Psoas muscle (tissue), 8 donors: ENCODE data around the gene CACNA1A. TPM values are rescaled to one million over a fixed set of nuclear protein-coding genes. Genes with fewer than 3 reads are reported as not detected.

ENCODE experiments used
- ATAC-seq, 4 donors: fragments of 200-7000 bp; cut with Tn5 transposase; one replicate each; pipeline ENCODE4 v1.9.1; 2020; ENCODE audit warnings: moderate library complexity in 3 of 4, mild to moderate bottlenecking in 2 of 4
- DNase-seq, 2 donors: peaks; one replicate each; pipeline ENCODE4 v3.0.0-alpha.2; 2020
- H3K27ac ChIP-seq: fragments of 200-600 bp; one replicate; pipeline ENCODE4 v1.8.0; 2022
- H3K27me3 ChIP-seq, 3 donors: fragments of 200-600 bp in 1 of 3; one replicate each; pipeline versions ENCODE4 v1.6.1 to v1.8.0; 2013 to 2022; ENCODE audit warnings: low read length in 2 of 3, mild to moderate bottlenecking in 2 of 3, moderate library complexity in 1 of 3; ENCODE audit not compliant: insufficient read depth in 3 of 3
- H3K36me3 ChIP-seq, 2 donors: fragments of 200-600 bp in 1 of 2; one replicate each; pipeline versions ENCODE4 v1.6.1 to v1.8.0; 2013 to 2022; ENCODE audit warnings: low read depth in 1 of 2, mild to moderate bottlenecking in 1 of 2, moderate library complexity in 1 of 2; ENCODE audit not compliant: insufficient read depth in 1 of 2
- H3K4me1 ChIP-seq: fragments of 200-600 bp; one replicate; pipeline ENCODE4 v1.8.0; 2022
- H3K4me3 ChIP-seq: fragments of 200-600 bp; one replicate; pipeline ENCODE4 v1.8.0; 2022; ENCODE audit warnings: mild to moderate bottlenecking
- H3K9me3 ChIP-seq: fragments of 200-600 bp; one replicate; pipeline ENCODE4 v1.8.0; 2022
- WGBS, 3 donors: extraction: QIAGEN DNeasy Blood & Tissue Kit; methylation state at CpG; one replicate each; pipeline versions ENCODE4 v1.1.6 to v1.1.7; 2013; 5-methylcytosine and 5-hydroxymethylcytosine counted together
- intact Hi-C, 2 donors: fragments of 100-400 bp; cut with DNase I; formaldehyde crosslinking; loops; one replicate each; pipeline versions ENCODE4 v1.11.0 to v1.14.2; 2022
- polyA plus RNA-seq, 3 donors: library from polyadenylated mRNA; stranded (reverse); fragments of 200-250 nt; gene quantifications; one replicate each; pipeline ENCODE4 v1.2.3, GENCODE V29; 2013
- total RNA-seq, 4 donors: library from RNA; stranded (reverse); fragmentation: NEBNext Ultra II Directional in 2 of 4; extraction: Animal tissue kit (Norgen Biotek cat#: 25700) in 2 of 4; gene quantifications; one replicate each; pipeline versions ENCODE4 v1.2.1 to v1.2.4, GENCODE V29; 2021 to 2023
- TF ChIP-seq, protein P1 (sequence below): fragments of 200-600 bp; IDR thresholded peaks from one replicate; pipeline ENCODE4 v1.8.0; 2022; ENCODE audit warnings: antibody characterized with exemption
- donor health status: healthy with polysubstance abuse.
- donor health status: DM: no; HTN: no; CAD: no; lungs with moderate emphysema.
- donor health status: Bipolar disorder and iron deficiency.
- donor health status: healthy.
- donor health status: DM: yes; HTN: yes; CAD: no.
- donor health status: DM: no; HTN: no; CAD: no.
- donor health status: DM: no; HTN: no; CAD: no.
- donor health status: DM: yes; HTN: yes; CAD: no.

CACNA1A gene
- total and polyA plus RNA-seq, 7 donors: 0.14 to 0.60 (median 0.36) TPM

DNA sequence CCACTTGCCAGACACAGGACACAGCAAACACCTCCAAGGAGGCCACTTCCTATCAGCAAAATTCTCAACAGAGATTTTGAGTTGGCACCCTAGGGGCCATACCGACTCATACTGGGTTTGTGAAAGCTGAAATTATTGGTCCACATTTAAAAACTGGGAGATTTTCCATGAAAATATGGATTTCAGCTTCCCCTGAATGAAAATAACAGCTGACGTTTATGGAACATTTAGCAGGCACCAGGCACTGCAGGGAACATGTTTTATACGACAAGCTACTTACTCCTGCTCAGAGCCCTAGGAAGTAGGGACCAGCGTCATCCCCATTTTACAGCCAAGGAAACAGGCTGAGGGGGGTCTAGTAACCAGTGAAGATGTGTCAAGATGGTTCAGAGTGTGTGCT, 186.8 kb downstream of the CACNA1A start:
- WGBS, 3 donors: 35 to 52% (median 50%) methylated on average over 4 of the region's 4 CpGs
- no peak for DNase-seq
- H3K27ac ChIP-seq: no peak overlapping the region
- no peak overlapping the region for H3K4me3 ChIP-seq
- TF ChIP-seq, protein P1, sequence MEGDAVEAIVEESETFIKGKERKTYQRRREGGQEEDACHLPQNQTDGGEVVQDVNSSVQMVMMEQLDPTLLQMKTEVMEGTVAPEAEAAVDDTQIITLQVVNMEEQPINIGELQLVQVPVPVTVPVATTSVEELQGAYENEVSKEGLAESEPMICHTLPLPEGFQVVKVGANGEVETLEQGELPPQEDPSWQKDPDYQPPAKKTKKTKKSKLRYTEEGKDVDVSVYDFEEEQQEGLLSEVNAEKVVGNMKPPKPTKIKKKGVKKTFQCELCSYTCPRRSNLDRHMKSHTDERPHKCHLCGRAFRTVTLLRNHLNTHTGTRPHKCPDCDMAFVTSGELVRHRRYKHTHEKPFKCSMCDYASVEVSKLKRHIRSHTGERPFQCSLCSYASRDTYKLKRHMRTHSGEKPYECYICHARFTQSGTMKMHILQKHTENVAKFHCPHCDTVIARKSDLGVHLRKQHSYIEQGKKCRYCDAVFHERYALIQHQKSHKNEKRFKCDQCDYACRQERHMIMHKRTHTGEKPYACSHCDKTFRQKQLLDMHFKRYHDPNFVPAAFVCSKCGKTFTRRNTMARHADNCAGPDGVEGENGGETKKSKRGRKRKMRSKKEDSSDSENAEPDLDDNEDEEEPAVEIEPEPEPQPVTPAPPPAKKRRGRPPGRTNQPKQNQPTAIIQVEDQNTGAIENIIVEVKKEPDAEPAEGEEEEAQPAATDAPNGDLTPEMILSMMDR: no peak
- H3K36me3 ChIP-seq: no peaks in the 10 kb centered on the region
- H3K9me3 ChIP-seq: peaks cover 15% of the 10 kb centered on the region
- intact Hi-C loops: no loop called here
- H3K4me1 ChIP-seq: no peaks in the 10 kb centered on the region
- no peaks in the 10 kb centered on the region for H3K27me3 ChIP-seq
- no peak for ATAC-seq

DNA sequence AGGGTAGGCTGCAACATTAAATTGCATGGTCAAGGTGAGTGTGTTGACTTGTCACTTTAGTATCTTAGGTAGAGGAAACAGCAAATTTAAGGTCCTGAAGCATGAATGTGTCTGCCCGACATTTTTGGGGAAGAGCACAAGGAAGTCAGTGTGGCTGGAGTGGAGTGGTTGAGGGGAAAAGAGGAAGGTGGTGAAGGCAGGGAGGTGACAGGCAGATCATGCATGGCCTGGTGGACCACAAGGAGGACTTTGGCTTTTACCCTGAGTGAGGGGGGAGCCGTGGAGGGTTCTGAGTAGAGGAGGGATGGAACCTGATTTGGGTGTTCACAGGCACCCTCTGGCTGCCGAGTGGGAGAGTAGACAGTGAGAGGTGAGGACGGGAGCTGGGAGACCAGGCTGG, 188.1 kb downstream of the CACNA1A start:
- no peak overlapping the region for H3K27ac ChIP-seq
- 71 to 82% (median 74%) methylated on average over 4 of the region's 4 CpGs for WGBS, 3 donors
- intact Hi-C loops: no loop called here
- peaks cover 15% of the 10 kb centered on the region for H3K9me3 ChIP-seq
- no peaks in the 10 kb centered on the region for H3K36me3 ChIP-seq
- ATAC-seq (no peak), DNase-seq (no peak)
- H3K4me3 ChIP-seq: no peak overlapping the region
- TF ChIP-seq, protein P1: no peak
- H3K4me1 ChIP-seq: no peaks in the 10 kb centered on the region
- no peaks in the 10 kb centered on the region for H3K27me3 ChIP-seq

DNA sequence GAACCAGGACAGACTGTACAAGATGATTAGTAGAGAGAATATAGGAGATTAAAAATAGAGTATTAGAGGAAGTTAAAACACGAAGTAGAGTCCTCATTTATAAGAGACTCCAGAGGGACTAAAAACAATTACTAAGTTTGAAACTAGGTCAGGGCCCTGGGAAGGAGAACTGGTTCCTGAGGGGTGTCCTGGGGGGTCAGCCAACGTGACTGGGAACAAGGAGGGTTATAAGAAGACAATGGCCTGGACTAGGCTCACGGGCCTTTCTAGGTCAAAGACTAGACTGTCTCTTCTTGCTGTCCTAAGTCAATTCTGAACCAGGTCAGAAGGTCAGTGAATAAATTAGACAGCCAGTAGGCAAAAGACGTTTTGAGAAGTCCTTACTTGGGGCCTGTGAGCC, 190.8 kb downstream of the CACNA1A start:
- H3K4me3 ChIP-seq: no peak overlapping the region
- WGBS, 3 donors: 42 to 48% (median 46%) methylated on average over 4 of the region's 4 CpGs
- TF ChIP-seq, protein P1: no peak
- H3K27me3 ChIP-seq: no peaks in the 10 kb centered on the region
- no peaks in the 10 kb centered on the region for H3K36me3 ChIP-seq
- no peaks in the 10 kb centered on the region for H3K9me3 ChIP-seq
- ATAC-seq (no peak), DNase-seq (no peak)
- no peak overlapping the region for H3K27ac ChIP-seq
- H3K4me1 ChIP-seq: no peaks in the 10 kb centered on the region
- intact Hi-C loops: no loop called here

DNA sequence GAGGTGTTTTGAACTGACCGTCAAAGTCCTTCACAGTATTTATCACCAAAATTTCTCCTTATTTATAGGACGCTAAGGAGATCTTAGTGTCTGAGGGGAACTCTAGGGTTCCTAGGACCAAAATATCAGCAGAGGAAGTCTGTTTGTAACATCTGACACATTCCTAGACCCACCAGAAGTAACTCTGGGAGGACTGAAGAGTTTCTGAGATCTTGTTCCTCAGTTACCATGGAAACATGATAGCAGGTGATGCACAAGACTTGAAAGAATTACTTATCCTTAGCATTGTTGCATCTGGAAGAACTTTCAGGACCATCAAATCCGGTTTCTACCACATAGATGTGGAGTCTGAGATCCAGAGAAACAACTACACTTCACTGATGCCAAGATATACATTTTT, 191.5 kb downstream of the CACNA1A start:
- intact Hi-C loops: no loop called here
- TF ChIP-seq, protein P1: no peak

DNA sequence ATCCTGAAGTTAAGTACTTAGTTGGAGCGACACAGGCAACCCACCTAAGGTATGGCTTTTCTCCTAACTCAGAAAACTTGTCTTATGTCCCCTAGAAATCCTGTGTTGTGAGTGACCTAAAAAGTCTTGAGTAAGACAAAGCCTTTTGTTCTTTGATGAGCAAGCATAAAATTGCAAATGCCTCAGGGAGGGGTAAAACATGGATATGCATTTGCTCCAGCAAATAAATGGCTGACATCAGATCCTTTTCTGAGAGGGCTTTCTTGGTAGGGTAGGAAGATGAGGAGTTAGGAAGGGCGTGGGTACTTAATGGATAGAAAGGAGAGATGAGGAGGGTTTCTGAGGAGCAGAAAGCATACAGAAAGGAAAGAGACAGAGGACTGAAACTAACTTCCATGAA, 192.4 kb downstream of the CACNA1A start:
- H3K27ac ChIP-seq: no peak overlapping the region
- H3K9me3 ChIP-seq: no peaks in the 10 kb centered on the region
- no peaks in the 10 kb centered on the region for H3K4me1 ChIP-seq
- intact Hi-C loops: no loop called here
- TF ChIP-seq, protein P1: no peak
- no peak for ATAC-seq
- H3K4me3 ChIP-seq: no peak overlapping the region
- no peak for DNase-seq
- WGBS, 3 donors: 72 to 80% (median 77%) methylated on average over 2 of the region's 2 CpGs
- no peaks in the 10 kb centered on the region for H3K36me3 ChIP-seq
- no peaks in the 10 kb centered on the region for H3K27me3 ChIP-seq

More for the DNA sequence above, 191.5 kb downstream of the CACNA1A start:
- no peak for ATAC-seq
- no peaks in the 10 kb centered on the region for H3K36me3 ChIP-seq
- no peaks in the 10 kb centered on the region for H3K9me3 ChIP-seq
- no peak overlapping the region for H3K27ac ChIP-seq
- no peaks in the 10 kb centered on the region for H3K27me3 ChIP-seq
- WGBS, 3 donors: 41 to 73% (median 68%) methylated on average over 3 of the region's 3 CpGs
- H3K4me3 ChIP-seq: no peak overlapping the region
- H3K4me1 ChIP-seq: no peaks in the 10 kb centered on the region
- DNase-seq: no peak
